Neural cell (in vitro differentiated cells): ENCODE data around the gene TRAPPC3.

Experiments
- MXI1 ChIP-seq: fragments of 450-650 bp; conservative IDR thresholded peaks from 2 replicates; pipeline ENCODE4 v1.6.1; 2014; ENCODE audit warnings: antibody characterized with exemption, mild to moderate bottlenecking; ENCODE audit not compliant: poor library complexity, severe bottlenecking
- SMC3 ChIP-seq: fragments of 450-650 bp; conservative IDR thresholded peaks from 2 replicates; pipeline ENCODE4 v1.6.1; 2014; ENCODE audit warnings: antibody characterized with exemption, mild to moderate bottlenecking, moderate library complexity; ENCODE audit not compliant: poor library complexity
- TF ChIP-seq, protein P1 (sequence below): fragments of 450-650 bp; IDR thresholded peaks from 2 replicates; pipeline ENCODE4 v1.5.1; 2014; ENCODE audit warnings: antibody characterized with exemption, mild to moderate bottlenecking, moderate library complexity; ENCODE audit not compliant: poor library complexity, severe bottlenecking
- TF ChIP-seq, protein P2 (sequence below): IDR thresholded peaks from 2 replicates; pipeline ENCODE4 v1.6.1; 2012; ENCODE audit warnings: borderline replicate concordance

DNA sequence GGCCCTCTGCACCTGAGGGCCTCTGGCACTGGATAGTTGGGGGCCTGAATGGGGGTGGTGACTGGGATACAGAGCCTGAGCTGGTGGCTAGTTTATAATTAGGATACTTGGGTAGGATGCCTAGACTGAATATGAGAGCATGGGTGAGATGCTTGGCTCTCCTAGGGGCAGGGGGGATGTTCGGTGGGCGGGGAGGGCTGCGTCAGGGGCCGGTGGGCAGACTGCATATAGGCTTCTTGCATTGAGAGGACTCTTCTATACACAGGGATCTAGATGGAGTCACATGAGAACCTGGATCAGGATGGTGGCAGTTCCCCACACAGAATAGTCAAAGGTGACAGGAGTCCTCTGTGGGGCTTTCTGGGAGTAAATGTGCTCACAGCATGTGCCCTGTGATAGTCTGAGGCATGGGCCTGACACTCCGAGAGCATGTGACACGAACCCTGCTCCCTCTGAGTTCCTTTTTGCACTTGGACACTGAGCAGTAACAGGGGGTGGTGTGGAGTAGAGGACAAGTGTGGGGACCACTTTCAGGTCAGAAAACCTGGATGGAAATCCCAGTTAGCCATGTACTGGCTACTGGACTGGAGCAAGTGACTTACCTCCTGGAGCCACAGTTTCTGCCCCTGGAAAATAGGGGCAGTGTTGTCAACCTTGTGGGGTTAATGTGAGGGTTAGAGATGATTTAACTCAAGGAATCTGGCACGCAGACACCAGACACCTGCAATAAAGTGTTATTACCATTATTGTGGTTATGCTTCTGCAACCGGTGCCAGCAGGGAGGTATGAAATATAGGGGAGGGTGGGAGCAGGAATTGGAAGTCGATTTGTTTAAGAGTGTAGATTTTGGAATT lies 8.9 kb upstream of the TRAPPC3 start:
- TF ChIP-seq, protein P1, sequence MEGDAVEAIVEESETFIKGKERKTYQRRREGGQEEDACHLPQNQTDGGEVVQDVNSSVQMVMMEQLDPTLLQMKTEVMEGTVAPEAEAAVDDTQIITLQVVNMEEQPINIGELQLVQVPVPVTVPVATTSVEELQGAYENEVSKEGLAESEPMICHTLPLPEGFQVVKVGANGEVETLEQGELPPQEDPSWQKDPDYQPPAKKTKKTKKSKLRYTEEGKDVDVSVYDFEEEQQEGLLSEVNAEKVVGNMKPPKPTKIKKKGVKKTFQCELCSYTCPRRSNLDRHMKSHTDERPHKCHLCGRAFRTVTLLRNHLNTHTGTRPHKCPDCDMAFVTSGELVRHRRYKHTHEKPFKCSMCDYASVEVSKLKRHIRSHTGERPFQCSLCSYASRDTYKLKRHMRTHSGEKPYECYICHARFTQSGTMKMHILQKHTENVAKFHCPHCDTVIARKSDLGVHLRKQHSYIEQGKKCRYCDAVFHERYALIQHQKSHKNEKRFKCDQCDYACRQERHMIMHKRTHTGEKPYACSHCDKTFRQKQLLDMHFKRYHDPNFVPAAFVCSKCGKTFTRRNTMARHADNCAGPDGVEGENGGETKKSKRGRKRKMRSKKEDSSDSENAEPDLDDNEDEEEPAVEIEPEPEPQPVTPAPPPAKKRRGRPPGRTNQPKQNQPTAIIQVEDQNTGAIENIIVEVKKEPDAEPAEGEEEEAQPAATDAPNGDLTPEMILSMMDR = no peak
- no peak for TF ChIP-seq MXI1
- TF ChIP-seq SMC3 = no peak
- TF ChIP-seq, protein P2, sequence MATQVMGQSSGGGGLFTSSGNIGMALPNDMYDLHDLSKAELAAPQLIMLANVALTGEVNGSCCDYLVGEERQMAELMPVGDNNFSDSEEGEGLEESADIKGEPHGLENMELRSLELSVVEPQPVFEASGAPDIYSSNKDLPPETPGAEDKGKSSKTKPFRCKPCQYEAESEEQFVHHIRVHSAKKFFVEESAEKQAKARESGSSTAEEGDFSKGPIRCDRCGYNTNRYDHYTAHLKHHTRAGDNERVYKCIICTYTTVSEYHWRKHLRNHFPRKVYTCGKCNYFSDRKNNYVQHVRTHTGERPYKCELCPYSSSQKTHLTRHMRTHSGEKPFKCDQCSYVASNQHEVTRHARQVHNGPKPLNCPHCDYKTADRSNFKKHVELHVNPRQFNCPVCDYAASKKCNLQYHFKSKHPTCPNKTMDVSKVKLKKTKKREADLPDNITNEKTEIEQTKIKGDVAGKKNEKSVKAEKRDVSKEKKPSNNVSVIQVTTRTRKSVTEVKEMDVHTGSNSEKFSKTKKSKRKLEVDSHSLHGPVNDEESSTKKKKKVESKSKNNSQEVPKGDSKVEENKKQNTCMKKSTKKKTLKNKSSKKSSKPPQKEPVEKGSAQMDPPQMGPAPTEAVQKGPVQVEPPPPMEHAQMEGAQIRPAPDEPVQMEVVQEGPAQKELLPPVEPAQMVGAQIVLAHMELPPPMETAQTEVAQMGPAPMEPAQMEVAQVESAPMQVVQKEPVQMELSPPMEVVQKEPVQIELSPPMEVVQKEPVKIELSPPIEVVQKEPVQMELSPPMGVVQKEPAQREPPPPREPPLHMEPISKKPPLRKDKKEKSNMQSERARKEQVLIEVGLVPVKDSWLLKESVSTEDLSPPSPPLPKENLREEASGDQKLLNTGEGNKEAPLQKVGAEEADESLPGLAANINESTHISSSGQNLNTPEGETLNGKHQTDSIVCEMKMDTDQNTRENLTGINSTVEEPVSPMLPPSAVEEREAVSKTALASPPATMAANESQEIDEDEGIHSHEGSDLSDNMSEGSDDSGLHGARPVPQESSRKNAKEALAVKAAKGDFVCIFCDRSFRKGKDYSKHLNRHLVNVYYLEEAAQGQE = no peak
